CD14-positive monocyte (primary cell): ENCODE measurements around the gene TOR1AIP1. TPM values are rescaled to one million over a fixed set of nuclear protein-coding genes. Genes with fewer than 3 reads are reported as not detected.

ENCODE experiments used
- DNase-seq, 3 donors: peaks; one replicate each; pipeline ENCODE4 v3.0.0-alpha.2; 2011 to 2022
- H2AFZ ChIP-seq: 2 replicates; pipeline ENCODE4 v1.6.0; 2012; ENCODE audit warnings: mild to moderate bottlenecking, low read depth, low read length, inconsistent platforms; ENCODE audit not compliant: insufficient read depth, poor library complexity, severe bottlenecking
- H3K27ac ChIP-seq, 2 donors: 1 replicate in 1 of 2; 2 replicates in 1 of 2; pipeline ENCODE4 v1.5.1; 2012 to 2013; ENCODE audit warnings: low read length in 2 of 2, control low read depth in 1 of 2, inconsistent platforms in 1 of 2, low read depth in 1 of 2, mild to moderate bottlenecking in 1 of 2
- H3K27me3 ChIP-seq, 2 donors: one replicate each; pipeline versions ENCODE4 v1.6.0 to v1.6.1; 2011 to 2013; ENCODE audit warnings: low read length in 2 of 2; ENCODE audit not compliant: control insufficient read depth in 2 of 2, insufficient read depth in 2 of 2
- H3K36me3 ChIP-seq, 2 donors: replicated peaks in 1 of 2; 1 replicate in 1 of 2; 2 replicates in 1 of 2; pipeline versions ENCODE4 v1.5.1 to v1.6.1; 2012 to 2013; ENCODE audit warnings: low read length in 2 of 2, control low read depth in 1 of 2, inconsistent platforms in 1 of 2, mild to moderate bottlenecking in 1 of 2; ENCODE audit not compliant: insufficient read depth in 2 of 2, control insufficient read depth in 1 of 2
- H3K4me1 ChIP-seq, 2 donors: 1 replicate in 1 of 2; 2 replicates in 1 of 2; pipeline versions ENCODE4 v1.5.1 to v1.6.1; 2012 to 2013; ENCODE audit warnings: low read length in 2 of 2, control low read depth in 1 of 2, inconsistent platforms in 1 of 2, mild to moderate bottlenecking in 1 of 2, moderate library complexity in 1 of 2; ENCODE audit not compliant: insufficient read depth in 2 of 2, control insufficient read depth in 1 of 2
- H3K4me2 ChIP-seq: replicated peaks from 2 replicates; pipeline ENCODE3; 2012; ENCODE audit warnings: low read length, moderate library complexity, mild to moderate bottlenecking; ENCODE audit not compliant: poor library complexity, severe bottlenecking; ENCODE audit errors: extremely low read depth
- H3K4me3 ChIP-seq, 3 experiments: fragments of 200-600 bp in 1 of 3; sonication (generic) in 1 of 3; replicated peaks in 1 of 3; 1 replicate in 2 of 3; 2 replicates in 1 of 3; pipeline ENCODE4 v1.5.1; 2011 to 2013; ENCODE audit warnings: low read length in 3 of 3, mild to moderate bottlenecking in 3 of 3, control low read depth in 2 of 3, low read depth in 2 of 3, inconsistent platforms in 1 of 3, moderate library complexity in 1 of 3
- H3K79me2 ChIP-seq: 2 replicates; pipeline ENCODE4 v1.6.0; 2012; ENCODE audit warnings: mild to moderate bottlenecking, control low read depth, inconsistent platforms, low read length, moderate library complexity; ENCODE audit not compliant: insufficient read depth
- H3K9ac ChIP-seq: 2 replicates; pipeline ENCODE4 v1.6.0; 2017; ENCODE audit warnings: low read length, mild to moderate bottlenecking; ENCODE audit not compliant: insufficient read depth, poor library complexity, severe bottlenecking
- H3K9me3 ChIP-seq, 2 donors: replicated peaks in 1 of 2; 1 replicate in 1 of 2; 2 replicates in 1 of 2; pipeline versions ENCODE4 v1.5.1 to v1.6.1; 2012 to 2013; ENCODE audit warnings: low read length in 2 of 2, control low read depth in 1 of 2; ENCODE audit not compliant: control insufficient read depth in 1 of 2, insufficient read depth in 1 of 2
- H4K20me1 ChIP-seq: 2 replicates; pipeline ENCODE4 v1.6.0; 2012; ENCODE audit warnings: mild to moderate bottlenecking, low read length, control low read depth, moderate library complexity; ENCODE audit not compliant: insufficient read depth
- H3K27ac Mint-ChIP-seq, 7 donors: one replicate each; pipeline ENCODE4 v1.8.0; 2020; ENCODE audit warnings: mild to moderate bottlenecking in 7 of 7, mixed read lengths in 7 of 7, moderate library complexity in 6 of 7, inconsistent platforms in 2 of 7
- H3K27me3 Mint-ChIP-seq, 3 donors: one replicate each; pipeline ENCODE4 v1.8.0; 2021 to 2022; ENCODE audit warnings: low read depth in 3 of 3, mild to moderate bottlenecking in 3 of 3, mixed read lengths in 3 of 3, moderate library complexity in 3 of 3, inconsistent platforms in 1 of 3
- H3K36me3 Mint-ChIP-seq, 2 donors: one replicate each; pipeline ENCODE4 v1.8.0; 2020; ENCODE audit warnings: mixed read lengths in 2 of 2, inconsistent platforms in 1 of 2, mild to moderate bottlenecking in 1 of 2
- H3K4me1 Mint-ChIP-seq: one replicate; pipeline ENCODE4 v1.8.0; 2020; ENCODE audit warnings: mild to moderate bottlenecking, mixed read lengths
- H3K4me3 Mint-ChIP-seq, 2 donors: one replicate each; pipeline ENCODE4 v1.8.0; 2020; ENCODE audit warnings: mild to moderate bottlenecking in 2 of 2, mixed read lengths in 2 of 2, moderate library complexity in 1 of 2
- H3K9me3 Mint-ChIP-seq, 7 donors: one replicate each; pipeline ENCODE4 v1.8.0; 2020 to 2022; ENCODE audit warnings: mixed read lengths in 7 of 7, mild to moderate bottlenecking in 6 of 7, moderate library complexity in 6 of 7, inconsistent platforms in 2 of 7
- CTCF ChIP-seq: fragments of 200-600 bp; IDR thresholded peaks from one replicate; pipeline ENCODE4 v1.8.0; 2022; ENCODE audit warnings: antibody characterized with exemption, mild to moderate bottlenecking
- WGBS: methylation state at CpG from one replicate; pipeline ENCODE4 v1.1.5; 2013; ENCODE audit warnings: missing lambda C conversion rate; ENCODE audit not compliant: insufficient coverage; 5-methylcytosine and 5-hydroxymethylcytosine counted together
- intact Hi-C, 2 donors: fragments of 100-400 bp; cut with micrococcal nuclease; formaldehyde crosslinking; loops; one replicate each; pipeline versions ENCODE4 v1.15.0 to v1.15.1; 2023
- polyA plus RNA-seq, 3 donors: library from polyadenylated mRNA; depleted of rRNA in 1 of 3; unstranded in 2 of 3; stranded (reverse) in 1 of 3; fragments of 300-500 nt in 2 of 3; fragments of >200 nt in 1 of 3; fragmentation: Illumina TruSeq in 2 of 3; gene quantifications; 1 replicate in 2 of 3; 2 replicates in 1 of 3; pipeline ENCODE4 v1.2.3, GENCODE V29; 2012 to 2021

The TOR1AIP1 gene
- polyA plus RNA-seq, 3 donors = 18.8 to 114 (median 77.5) TPM

GRCh38 chr1:179870870-179871269 lies 11.2 kb upstream of the TOR1AIP1 start:
- H3K4me2 ChIP-seq = no peak overlapping the region
- peaks cover 4 to 6% of the 10 kb centered on the region in 2 donors for H3K4me1 ChIP-seq
- H3K79me2 ChIP-seq = peaks cover 94% of the 10 kb centered on the region
- no peak for TF ChIP-seq CTCF
- H3K36me3 ChIP-seq = peaks cover 14 to 73% of the 10 kb centered on the region in 2 donors
- no peak for DNase-seq
- Mint-ChIP-seq H3K4me3 (no peak overlapping the region), H3K36me3 (peaks cover 41 to 69% of the 10 kb centered on the region in 2 donors), H3K9me3 (no peaks in the 10 kb centered on the region), H3K27me3 (peaks cover 0 to 3% (median 0%) of the 10 kb centered on the region in 3 donors), H3K27ac (no peak overlapping the region), H3K4me1 (peaks cover 23% of the 10 kb centered on the region)
- H2AFZ ChIP-seq = no peak overlapping the region
- no peaks in the 10 kb centered on the region for H3K9me3 ChIP-seq
- no peak overlapping the region for H3K4me3 ChIP-seq
- H4K20me1 ChIP-seq = peaks cover 86% of the 10 kb centered on the region
- H3K9ac ChIP-seq = no peak overlapping the region
- no peak overlapping the region for H3K27ac ChIP-seq
- no peaks in the 10 kb centered on the region for H3K27me3 ChIP-seq
- intact Hi-C loops = no loop called here
- WGBS = no CpG with 5 or more reads among the region's 1 CpG

GRCh38 chr1:179871940-179872339 lies 10.1 kb upstream of the TOR1AIP1 start:
- Histone ChIP-seq H3K36me3 (peaks cover 8 to 63% of the 10 kb centered on the region in 2 donors), H3K4me2 (no peak overlapping the region), H3K4me1 (peaks cover 12 to 16% of the 10 kb centered on the region in 2 donors), H3K27ac (peak overlapping the region in 1 of 2 donors; percentile 18), H3K79me2 (peaks cover 97% of the 10 kb centered on the region), H3K27me3 (no peaks in the 10 kb centered on the region), H3K4me3 (no peak overlapping the region), H3K9me3 (no peaks in the 10 kb centered on the region), H2AFZ (no peak overlapping the region), H4K20me1 (peaks cover 80% of the 10 kb centered on the region), H3K9ac (no peak overlapping the region)
- H3K27me3 Mint-ChIP-seq = peaks cover 0 to 3% (median 0%) of the 10 kb centered on the region in 3 donors
- TF ChIP-seq CTCF = no peak
- DNase-seq = no peak
- H3K4me3 Mint-ChIP-seq = no peak overlapping the region
- peaks cover 29% of the 10 kb centered on the region for H3K4me1 Mint-ChIP-seq
- H3K9me3 Mint-ChIP-seq = no peaks in the 10 kb centered on the region
- WGBS = 80% methylated on average over 1 of the region's 1 CpG
- intact Hi-C loops = no loop called here
- peak overlapping the region in 1 of 7 donors; percentile 2 for H3K27ac Mint-ChIP-seq
- H3K36me3 Mint-ChIP-seq = peaks cover 37 to 58% of the 10 kb centered on the region in 2 donors
